ENCODE data around the gene SV2C.
A peak's percentile ranks its signal among the peaks of the same experiment; 100 is the strongest.
"Not testable (repeated sequence)": the region's sequence is repeated elsewhere in the genome, so short reads cannot be mapped to it uniquely, and the experiment has no call there.

Gene SV2C

DNA sequence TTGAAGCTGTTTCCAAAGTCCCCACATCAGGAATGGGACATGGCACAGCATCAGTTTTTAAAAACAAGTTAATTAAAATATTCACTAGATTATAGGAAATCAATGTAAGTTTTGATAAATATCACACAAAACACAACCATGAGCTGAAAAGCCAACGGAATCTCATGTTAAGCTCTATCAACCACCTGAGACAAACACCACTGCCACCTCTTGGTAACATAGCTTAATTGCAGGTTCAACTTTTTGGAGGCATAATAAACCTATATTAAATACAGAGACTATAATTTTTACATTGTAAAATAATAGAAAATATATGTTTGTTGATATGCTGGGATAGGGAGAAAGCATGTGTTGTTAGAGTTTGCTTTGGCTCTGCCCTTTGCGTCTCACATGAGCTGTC is 126.1 kb downstream of the SV2C start:
- DNase-seq = no peak

DNA sequence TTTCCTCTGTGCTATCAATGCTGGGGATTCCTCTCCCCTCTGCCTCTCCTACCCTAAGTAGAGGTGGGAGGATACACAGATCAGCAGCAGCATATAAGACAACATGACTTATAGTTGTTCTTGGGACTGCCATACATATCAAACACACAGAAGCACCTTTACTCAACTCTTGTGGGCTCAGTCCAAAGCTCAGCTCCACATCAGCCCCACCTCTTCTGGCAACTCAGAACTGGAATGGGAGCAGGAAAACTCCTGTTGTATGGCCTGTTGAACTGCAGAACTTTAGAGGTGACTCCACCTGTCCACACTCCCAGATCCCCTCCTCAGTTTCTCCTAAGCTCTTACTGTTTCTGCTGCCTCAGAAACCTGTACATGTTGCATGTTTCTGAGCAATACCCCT is 127.8 kb downstream of the SV2C start:
- no peak for DNase-seq

DNA sequence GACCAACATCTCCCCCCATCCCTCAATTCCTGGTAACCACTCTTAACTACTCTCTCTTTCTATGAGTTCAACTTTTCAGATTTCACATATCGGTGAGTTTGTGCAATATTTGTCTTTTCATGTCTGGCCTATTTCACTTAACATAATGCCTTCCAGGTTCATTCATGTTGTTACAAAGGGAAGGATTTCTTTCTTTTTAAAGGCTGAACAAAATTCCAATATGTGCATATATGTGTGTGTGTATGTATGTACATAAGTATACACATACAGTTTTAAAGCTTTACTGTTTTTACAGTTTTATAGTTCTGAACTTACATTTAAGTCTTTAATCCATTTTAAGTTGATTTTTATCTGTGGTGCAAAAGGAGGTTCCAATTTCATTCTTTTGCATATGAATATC is 130.7 kb downstream of the SV2C start:
- no peak for DNase-seq

DNA sequence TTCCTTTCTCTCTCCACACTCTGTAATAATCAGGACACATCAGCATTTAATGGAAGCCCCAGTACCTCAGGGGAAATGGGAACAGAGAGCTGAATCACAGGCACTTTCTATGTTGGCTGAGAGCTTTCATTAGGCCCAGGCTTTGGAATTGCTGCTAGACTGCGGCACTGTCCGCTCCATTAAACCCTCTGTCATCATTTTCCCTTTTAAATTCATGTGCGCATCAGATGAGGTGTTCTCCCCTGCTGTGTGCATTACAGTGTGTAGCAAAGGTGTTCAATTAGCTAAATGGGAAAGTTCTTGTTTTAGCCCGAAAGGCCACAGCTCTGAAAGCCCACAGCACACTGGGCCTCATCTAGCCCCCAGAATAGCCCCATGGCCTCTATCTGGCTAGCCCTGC is 133.6 kb downstream of the SV2C start:
- no peak for DNase-seq

DNA sequence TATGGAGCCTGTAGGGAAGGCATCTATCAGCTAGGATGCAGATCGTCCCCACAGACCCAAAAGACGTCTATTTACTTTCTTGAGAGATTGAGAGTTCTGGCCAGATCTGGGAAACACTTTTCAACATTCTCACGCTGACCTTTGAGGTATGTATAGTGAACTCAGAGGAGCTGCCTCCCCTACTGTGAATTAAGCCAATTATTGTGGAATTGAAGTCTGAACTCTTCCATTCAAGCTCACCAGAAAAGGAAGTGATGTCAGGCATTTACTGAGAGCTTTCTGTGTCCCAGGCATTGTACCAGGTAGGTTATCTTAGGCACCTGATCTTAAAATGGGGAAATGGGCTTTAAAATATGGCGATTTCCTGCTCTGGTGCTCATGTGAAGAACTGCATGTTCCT is 136.5 kb downstream of the SV2C start:
- no peak for DNase-seq

DNA sequence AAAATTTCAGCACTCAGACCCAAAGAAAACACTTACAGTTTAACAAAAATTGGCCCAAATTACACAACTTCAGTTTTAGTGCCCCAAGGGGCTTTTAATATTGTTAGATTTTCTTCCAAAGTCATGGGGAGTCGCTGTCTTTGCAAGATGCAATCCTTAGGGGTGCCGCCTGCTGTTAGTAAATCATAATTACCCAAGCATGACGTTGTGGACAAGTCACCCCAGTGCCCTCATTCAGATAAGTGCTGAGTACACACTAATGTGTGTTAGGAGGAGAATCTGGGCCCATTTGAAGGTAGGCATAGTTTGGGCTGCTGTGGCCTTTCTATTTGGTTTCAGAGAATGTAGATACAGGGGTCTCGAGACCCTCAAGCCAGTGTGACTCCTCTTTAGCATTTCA is 138.1 kb downstream of the SV2C start:
- no peak for DNase-seq

DNA sequence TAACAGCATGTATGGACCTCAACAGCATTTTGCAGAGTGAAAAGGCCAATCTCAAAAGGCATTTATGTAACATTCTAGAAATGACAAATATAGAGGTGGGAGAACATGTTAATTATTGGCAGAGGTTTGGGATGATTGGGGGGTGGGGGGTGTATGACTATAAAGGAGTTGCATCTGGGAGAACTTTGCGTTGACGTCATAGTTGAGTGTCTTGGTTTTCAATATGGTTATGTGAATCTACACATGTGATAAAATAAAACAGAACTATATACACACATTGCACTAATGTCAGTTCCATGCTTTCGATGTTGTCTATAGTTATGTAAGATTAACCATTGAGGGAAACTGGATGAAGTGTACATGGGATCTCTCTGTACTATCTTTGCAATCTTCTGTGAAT is 139.1 kb downstream of the SV2C start:
- DNase-seq = no peak

DNA sequence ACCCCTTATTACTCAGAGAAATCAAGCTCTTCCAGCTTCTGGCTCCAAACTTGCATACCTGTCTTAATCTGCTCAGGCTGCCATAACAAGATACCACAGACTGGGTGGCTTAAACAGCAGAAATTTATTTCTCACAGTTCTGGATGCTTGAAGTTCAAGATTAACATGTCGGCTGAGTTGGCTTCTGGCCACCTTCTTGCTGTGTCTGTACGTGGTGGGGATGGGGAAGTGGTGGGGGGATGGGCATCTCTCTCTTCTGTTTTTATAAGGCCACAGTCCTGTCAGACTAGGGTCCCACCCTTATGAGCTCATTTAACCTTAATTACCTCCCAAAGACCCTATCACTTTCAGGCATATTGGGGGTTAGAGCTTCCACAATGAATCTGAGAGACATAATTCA is 140.5 kb downstream of the SV2C start:
- DNase-seq = no peak

DNA sequence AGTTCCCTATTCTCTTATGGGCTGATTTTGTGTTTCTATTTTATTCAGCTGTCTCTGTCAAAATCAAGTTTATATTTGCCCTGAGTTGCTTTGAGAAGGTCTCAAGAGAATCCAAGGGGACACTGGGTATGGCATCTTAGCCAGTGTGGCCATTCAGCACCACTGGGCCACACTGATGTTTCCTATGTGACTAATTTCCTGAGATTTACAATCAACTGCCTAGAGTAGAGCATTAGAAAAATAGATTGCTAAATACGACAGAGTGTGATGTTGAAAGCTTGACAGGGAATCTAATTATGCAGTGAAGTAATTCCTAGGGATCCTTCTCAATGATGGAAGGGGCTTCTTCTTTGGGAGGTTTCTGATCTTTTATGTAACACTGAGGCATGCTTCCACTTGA is 141.7 kb downstream of the SV2C start:
- DNase-seq = no peak

DNA sequence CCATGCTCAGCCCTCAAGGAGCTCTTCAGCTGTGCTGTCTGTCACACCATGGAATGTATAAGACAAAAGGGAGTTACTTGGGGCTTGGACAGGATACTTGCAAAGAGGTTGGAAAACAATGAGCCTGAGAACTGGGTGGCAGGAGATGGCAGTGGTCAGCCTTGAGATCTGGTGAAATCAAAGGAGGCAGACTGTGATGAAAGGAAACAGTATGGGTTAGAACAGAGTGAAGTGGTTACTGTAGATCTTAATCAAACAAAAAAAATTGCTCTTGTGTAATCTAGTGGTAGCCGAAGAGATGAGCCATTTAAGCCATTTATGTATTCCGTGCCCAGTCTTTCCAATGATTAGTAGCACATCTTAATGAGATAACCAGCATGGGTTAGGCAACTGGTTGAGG is 142.2 kb downstream of the SV2C start:
- no peak for DNase-seq

DNA sequence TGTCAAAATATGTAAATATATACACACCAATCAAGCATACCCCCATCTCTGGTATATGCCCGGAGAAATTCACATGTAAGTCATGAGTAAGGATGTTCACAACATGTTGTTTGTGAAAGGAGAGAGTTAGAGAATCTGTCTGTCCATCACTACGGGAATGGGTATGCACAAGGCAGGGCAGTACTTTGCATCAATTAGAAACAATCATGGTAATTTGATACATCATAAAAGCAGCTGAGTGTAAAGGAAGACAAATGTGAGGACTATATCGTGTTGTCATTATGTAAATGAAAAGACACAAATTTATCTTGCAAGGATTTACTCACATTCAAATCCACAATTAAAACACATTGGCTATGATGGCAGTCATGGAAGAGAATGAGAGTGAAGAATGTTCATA is 146.7 kb downstream of the SV2C start:
- DNase-seq = no peak

DNA sequence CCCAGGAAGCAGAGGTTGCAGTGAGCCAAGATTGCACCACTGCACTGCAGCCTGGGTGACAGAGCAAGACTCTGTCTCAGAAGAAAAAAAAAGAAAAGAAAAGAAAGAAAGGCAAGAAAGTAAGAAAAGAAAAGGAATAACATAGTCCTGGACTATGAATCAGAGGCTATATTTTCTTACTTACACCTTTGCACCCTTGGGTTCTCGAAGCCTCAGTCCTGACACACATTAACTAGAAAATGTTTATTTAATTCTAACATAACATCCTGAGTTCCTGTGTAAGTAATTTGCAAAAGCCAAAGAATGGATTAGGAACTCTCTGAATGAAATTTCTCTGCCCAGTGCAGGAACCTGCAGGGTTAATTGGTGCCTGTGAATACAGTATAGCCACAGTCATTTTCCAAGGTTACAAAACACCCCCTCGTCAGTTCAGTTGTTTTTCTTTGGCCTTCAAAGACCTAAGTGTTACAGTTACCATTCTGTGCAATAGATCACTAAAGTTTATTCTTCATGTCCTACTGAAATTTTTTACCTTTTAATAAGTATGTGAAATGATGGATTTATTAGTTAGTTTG is 147.6 kb downstream of the SV2C start:
- DNase-seq = no peak

DNA sequence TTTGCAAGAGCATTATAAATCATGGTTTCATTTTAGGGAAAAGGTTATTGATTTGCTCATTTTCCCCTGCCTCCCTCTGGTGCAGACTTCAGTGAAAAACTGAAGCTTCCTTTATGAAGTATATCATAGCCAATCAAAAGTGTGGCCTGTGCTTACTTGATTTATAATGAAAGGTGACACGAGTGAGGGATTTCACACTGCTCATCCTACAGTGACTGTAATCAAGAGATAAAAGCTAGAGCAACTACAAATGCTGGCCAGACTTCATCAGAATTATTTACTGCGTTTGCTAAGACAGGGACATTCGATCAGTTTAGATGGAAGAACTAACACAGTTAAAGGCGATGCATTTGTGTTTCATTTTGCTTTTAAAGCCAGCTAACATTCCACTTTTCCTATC is 151.5 kb downstream of the SV2C start:
- no peak for DNase-seq

DNA sequence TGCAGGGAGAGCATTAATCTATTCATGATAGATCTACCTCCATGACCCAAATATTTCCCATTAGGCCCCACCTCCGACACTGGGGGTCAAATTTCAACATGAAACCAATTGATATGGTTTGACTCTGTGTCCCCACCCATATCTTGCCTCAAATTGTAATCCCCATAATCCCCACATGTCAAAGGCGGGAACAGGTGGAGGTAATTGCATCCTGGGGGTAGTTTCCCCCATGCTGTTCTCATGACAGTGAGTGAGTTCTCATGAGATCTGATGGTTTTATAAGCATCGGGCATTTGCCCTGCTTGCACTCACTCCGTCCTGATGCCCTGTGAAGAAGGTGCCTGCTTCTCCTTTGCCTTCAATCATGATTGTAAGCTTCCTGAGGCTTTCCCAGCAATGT is 153.5 kb downstream of the SV2C start:
- no peak for DNase-seq

DNA sequence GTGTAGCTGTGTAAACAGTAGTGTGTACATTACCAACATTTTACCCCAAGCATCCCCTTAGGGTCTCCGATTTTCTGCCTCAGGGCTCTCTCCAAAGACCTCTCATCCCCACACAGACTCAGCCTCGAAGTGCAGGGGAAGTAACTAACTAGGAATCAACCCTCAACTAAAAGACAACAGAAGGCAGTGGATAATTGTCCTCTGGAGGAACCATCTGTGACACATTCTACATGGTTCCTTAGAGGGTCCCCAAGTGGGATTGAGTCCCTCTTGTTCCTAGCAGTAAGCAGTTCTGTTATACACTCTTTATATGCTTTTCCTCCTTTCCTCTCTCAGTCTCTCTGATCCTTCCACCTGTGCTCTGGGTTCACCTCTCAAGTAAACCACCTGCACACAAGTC is 157.2 kb downstream of the SV2C start:
- no peak for DNase-seq

DNA sequence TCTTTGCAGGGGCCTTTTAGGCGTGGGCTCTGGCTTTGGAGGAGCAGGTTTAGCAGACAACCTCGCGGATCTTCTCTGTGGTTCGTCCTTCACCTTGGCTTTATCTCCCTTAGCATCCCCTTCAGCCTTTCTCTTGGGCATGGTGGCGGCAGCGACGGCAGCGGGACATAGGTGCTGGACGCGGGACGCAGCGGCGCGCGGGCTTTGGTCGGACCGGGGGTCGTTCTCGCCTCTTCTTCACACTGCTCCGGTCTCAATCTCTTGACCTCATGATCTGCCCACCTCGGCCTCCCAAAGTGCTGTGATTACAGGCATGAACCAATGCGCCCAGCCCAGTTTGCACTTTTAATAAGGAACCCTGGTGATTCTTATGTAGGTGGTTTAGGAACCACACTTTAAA is 159.0 kb downstream of the SV2C start:
- DNase-seq = not testable (repeated sequence)

DNA sequence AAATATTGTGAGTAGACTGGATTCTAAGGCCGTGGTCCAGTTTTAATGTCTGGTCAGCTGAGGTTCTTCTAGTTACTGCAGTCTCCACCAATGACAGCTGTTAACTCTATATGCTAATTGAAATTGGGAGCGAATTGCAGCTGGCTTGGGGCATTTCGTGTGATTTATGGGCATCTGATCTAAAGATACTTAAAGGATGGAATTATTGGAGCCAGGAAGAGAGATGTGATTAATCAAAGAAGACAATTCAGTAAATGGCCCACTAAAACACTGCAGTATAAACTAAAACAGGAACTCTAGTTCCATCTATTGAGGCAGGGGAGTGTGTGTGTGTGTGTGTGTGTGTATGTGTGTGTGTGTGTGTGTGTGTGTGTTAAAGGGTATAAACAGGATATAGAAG is 162.4 kb downstream of the SV2C start:
- DNase-seq = no peak

DNA sequence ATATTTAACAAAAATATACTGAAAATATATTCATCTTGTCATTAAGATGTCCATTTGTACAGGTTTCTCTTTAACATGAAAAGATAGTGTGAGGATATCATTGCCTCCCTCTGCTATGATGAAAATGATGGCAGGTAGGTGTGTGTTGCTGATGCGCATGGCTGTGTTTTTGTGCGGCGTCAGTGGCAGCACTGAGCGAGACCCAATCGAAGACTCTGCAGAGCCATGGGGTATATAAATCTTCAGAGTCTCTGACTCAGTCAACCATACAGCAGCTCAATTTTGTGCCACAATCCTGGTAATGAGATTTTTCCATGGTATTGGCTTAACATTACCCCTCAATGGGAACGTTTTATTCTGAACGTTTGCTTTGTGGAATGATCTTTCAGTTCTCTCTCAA is 166.4 kb downstream of the SV2C start:
- no peak for DNase-seq

DNA sequence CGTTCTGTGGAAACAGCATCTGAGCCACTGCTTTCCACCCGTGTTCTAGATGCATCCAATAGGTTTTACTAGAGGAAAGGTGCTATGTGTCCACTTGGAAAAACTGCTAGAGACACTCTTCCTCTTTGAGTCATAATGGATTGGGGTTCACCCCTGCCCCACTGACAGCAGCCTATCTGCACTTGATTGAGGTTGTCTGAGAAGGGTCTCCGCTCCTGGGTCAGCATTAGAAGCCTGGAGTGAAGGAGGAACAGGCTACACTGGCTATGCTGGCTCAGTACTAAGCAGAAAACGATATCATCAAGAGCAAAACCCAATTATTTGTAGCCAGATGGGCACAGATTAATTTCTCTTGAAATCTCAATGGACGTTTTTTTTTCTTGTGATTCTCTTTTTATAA is 167.3 kb downstream of the SV2C start:
- DNase-seq = no peak

DNA sequence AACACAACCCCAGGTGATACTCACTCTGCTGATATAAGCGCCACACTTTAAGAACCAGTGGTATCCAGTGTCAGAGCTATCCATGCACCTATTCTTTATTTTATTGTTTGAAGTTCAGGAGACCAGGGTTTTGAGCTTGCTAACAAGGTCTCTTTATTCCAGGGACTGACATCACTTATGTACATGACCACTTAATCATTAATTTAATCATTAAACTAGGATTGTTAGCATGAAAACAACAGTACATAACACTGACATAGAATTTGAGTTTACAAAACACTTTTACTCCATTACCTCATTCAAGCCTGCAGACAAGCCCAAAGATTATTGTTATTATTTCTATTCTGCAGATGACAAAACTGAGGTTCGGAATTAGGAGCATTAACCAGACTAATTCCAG is 168.5 kb downstream of the SV2C start:
- DNase-seq = no peak

DNA sequence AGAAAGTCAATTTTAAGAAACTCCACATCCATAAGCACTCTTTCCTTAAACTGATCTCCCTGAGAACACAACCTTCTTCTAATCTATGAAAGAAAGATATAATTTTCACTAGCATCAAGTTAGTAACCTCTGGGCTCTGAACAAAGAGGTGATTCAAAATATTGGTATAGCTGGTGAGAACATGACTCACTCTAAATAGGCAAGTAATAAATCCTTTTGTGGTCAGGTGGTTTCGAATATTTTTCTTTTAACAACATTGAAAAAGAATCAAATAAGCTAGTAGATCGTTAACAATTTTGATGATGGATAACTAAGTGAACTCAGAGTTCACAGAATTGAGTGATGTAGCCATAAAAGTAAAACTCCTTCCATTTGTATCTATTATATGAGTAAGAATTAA is 169.3 kb downstream of the SV2C start:
- DNase-seq = no peak

DNA sequence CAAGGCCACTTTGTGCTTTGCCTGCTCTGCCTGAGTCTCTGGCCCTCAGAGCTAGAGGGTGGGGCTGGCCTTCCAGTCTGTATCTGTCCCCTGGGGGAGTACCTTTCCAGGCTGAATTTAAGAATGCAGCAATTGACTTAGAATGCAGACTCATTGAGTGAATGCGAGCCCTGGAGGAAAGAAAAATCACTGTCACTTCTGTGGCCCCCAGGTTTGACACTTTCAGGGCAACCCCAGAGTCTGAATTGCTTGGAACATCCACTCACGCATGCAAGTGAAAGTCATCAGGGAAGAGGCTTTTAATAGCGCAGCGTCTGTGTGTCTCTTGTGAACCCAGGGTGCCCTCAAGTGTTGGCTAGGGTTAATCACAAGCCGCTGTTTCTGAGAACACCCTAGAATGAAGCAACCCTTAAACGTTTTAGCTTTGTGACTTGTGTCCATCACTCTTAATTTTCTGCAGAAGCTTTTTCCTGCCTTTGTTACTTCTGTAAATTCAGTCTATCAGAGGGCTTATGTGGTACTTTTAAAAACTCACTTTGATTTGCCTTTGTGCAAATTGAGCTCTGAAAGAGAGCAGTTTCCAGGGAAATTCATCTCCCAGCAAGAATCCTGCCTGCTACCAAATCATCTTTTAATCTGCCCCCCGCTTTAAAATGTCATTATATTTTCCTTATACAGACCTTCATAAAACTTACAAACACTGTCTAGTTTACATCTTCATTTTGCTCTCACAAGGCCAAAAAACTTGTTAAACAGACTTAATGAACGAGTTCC is 173.1 kb downstream of the SV2C start:
- DNase-seq = peak; percentile 73 to 77

DNA sequence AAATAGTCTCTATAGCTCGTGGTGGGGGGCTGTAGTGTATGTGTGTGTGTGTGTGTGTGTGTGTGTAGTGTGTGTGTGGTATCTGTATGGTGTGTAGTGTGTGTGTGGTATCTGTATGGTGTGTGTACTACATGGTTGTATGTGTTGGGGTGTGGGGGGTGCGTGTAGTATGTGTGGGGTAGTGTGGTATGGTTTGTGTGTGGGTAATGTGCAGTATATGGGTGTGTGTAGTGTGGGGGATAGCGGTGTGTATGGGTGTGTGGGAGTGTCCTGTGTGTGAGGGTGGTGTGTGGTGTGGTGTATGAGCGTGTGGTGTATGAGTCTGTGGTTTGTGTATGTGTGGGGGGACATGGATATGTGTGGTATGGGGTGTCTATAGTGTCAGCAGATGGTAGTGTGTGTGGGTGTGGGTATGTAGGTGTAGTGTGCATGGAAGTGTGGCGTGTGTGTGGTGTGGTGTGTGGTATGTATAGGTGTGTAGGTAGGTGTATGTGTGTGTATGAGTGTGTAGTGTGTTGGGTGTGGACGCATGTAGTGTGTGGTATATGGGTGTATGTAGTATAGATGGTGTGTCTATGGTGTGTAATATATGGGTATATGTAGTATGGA is 174.1 kb downstream of the SV2C start:
- no peak for DNase-seq

DNA sequence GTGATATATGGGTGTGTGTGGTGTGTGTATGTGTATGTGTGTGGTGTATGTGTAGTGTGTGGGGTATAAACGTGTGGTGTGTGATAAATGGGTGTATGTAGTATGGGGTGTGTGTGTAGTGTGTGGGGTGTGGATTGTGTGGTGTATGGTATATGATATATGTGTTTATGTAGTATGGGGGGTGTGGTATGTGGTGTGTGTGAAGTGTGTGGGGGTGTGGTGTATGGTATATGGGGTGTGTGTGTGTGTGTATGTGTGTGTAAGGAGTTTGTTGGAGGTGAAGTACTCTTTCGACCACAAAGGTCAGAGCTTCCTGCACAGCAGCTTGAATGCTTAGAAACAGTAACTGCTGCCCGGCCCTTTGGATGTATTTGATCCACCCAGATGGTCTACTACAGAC is 174.7 kb downstream of the SV2C start:
- no peak for DNase-seq

DNA sequence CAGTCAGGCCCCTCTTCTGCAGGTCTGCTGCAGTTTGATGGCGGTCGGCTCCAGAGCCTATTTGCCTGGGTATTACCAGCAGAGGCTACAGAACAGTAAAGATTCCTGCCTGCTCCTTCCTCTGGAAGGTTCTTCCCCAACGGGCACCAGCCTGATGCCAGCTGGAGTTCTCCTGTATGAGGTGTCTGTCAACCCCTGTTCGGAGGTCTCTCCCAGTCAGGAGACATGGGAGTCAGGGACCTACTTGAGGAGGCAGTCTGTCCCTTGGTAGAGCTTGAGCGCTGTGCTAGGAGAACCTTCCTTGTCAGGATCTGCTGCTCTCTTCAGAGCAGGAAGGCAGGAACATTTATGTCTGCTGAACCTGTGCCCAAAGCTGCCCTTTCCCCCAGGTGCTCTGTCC is 181.5 kb downstream of the SV2C start:
- DNase-seq = no peak

Measured in CD4-positive, alpha-beta T cell treated with Interleukin-4 for 1 hour (primary cell).